Tibial nerve (tissue), 3 donors: Measurements from ENCODE around the gene COL1A1.

Experiments
- POLR2A ChIP-seq, 2 donors: fragments of 450-650 bp; IDR thresholded peaks; one replicate each; pipeline ENCODE4 v1.6.1; 2017; ENCODE audit warnings: antibody characterized with exemption in 2 of 2, mild to moderate bottlenecking in 2 of 2, moderate library complexity in 2 of 2
- TF ChIP-seq, protein P1 (sequence below), 5 experiments: fragments of 200-600 bp in 3 of 5; fragments of 450-650 bp in 2 of 5; sonication (generic) in 3 of 5; IDR thresholded peaks; one replicate each; pipeline ENCODE4 v1.5.1; 2016 to 2019; ENCODE audit warnings: antibody characterized with exemption in 5 of 5, mild to moderate bottlenecking in 3 of 5, moderate library complexity in 2 of 5

DNA sequence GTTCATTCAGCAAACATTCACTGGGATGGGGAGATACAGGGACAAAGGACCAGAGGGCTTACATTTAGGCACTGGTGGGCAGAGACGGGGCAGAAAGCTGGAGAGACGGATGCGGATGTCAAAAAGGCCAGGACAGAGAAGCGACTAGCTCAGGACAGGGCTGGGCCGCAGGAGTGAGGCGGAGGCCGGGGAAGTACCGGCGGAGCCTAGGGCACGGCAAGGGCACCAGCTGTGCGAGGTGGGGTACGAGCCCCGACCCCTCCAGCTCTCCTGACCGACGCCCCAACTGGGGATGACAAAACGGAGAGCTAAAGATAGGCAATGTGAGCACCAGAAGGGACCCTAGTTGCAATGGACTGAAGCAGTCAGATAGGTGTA is 39.5 kb downstream of the COL1A1 start:
- TF ChIP-seq POLR2A (IDR thresholded peaks at IDR 0.05) = no peak
- TF ChIP-seq, protein P1, sequence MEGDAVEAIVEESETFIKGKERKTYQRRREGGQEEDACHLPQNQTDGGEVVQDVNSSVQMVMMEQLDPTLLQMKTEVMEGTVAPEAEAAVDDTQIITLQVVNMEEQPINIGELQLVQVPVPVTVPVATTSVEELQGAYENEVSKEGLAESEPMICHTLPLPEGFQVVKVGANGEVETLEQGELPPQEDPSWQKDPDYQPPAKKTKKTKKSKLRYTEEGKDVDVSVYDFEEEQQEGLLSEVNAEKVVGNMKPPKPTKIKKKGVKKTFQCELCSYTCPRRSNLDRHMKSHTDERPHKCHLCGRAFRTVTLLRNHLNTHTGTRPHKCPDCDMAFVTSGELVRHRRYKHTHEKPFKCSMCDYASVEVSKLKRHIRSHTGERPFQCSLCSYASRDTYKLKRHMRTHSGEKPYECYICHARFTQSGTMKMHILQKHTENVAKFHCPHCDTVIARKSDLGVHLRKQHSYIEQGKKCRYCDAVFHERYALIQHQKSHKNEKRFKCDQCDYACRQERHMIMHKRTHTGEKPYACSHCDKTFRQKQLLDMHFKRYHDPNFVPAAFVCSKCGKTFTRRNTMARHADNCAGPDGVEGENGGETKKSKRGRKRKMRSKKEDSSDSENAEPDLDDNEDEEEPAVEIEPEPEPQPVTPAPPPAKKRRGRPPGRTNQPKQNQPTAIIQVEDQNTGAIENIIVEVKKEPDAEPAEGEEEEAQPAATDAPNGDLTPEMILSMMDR (IDR thresholded peaks at IDR 0.05) = no peak
